ENCODE results near the gene SRPX. TPM values are rescaled to one million over a fixed set of nuclear protein-coding genes. Genes with fewer than 3 reads are reported as not detected.
A peak's percentile ranks its signal among the peaks of the same experiment; 100 is the strongest.

The SRPX gene
- total RNA-seq, 4 donors from 2014 or later = 26.6 to 117 (median 84.0) TPM

DNA sequence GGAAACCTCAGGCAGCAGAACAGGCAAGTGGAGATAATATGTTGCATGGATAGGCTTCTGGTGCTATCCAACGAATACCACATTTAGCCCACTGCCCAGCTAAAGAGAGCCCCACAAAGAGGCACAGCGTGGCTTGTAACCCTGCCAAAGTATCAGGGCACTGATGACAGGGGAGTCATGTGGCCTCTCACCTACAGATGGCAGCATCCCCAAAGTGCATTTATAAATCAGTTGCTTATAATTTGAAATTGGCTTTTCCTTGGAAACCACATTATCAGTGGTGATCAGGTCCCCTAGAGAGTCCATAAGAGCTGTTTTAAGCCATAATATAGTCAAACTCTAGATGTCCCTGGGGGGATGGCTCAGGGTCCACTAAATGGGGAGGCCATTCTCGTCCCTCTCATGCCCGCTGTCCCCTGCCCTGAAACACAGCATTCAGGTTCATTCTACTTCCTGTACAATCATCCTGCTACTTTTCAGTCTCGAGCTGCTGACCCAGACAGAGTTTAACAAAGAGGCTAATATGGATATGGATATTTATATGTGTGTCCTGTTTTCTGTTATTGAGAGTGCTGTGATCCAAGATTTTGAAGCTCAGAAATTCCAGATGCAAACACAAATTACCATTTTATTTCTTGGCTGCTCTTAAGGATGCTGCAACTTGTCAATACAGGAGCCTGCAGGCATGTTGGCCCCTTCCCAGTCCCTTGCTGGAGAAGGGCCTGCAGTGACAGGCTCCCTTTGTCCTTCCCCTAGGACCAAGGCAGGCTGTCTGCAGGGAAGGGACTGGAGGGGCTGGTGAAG is 28.5 kb downstream of the SRPX start:
- TF ChIP-seq POLR2AphosphoS5 (IDR thresholded peaks at IDR 0.05) = no peak
- TF ChIP-seq, protein P1, sequence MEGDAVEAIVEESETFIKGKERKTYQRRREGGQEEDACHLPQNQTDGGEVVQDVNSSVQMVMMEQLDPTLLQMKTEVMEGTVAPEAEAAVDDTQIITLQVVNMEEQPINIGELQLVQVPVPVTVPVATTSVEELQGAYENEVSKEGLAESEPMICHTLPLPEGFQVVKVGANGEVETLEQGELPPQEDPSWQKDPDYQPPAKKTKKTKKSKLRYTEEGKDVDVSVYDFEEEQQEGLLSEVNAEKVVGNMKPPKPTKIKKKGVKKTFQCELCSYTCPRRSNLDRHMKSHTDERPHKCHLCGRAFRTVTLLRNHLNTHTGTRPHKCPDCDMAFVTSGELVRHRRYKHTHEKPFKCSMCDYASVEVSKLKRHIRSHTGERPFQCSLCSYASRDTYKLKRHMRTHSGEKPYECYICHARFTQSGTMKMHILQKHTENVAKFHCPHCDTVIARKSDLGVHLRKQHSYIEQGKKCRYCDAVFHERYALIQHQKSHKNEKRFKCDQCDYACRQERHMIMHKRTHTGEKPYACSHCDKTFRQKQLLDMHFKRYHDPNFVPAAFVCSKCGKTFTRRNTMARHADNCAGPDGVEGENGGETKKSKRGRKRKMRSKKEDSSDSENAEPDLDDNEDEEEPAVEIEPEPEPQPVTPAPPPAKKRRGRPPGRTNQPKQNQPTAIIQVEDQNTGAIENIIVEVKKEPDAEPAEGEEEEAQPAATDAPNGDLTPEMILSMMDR (IDR thresholded peaks at IDR 0.05) = peak in 2 of 4 experiments; percentile 18 to 42
- no peak for TF ChIP-seq EP300 (IDR thresholded peaks at IDR 0.05)
- no peak for TF ChIP-seq POLR2A (IDR thresholded peaks at IDR 0.05)
- Histone ChIP-seq H3K36me3 (no peaks in the 10 kb centered on the region), H3K27me3 (no peaks in the 10 kb centered on the region), H3K4me1 (no peaks in the 10 kb centered on the region), H3K9me3 (no peaks in the 10 kb centered on the region), H3K27ac (no peak overlapping the region), H3K4me3 (no peak overlapping the region)
- ATAC-seq = no peak
- 17% methylated on average over 2 of the region's 5 CpGs; no CpG with 5 or more reads in 1 of the 2 donors for WGBS, 2 donors (ENCODE audit: low coverage in 1 of 2)

DNA sequence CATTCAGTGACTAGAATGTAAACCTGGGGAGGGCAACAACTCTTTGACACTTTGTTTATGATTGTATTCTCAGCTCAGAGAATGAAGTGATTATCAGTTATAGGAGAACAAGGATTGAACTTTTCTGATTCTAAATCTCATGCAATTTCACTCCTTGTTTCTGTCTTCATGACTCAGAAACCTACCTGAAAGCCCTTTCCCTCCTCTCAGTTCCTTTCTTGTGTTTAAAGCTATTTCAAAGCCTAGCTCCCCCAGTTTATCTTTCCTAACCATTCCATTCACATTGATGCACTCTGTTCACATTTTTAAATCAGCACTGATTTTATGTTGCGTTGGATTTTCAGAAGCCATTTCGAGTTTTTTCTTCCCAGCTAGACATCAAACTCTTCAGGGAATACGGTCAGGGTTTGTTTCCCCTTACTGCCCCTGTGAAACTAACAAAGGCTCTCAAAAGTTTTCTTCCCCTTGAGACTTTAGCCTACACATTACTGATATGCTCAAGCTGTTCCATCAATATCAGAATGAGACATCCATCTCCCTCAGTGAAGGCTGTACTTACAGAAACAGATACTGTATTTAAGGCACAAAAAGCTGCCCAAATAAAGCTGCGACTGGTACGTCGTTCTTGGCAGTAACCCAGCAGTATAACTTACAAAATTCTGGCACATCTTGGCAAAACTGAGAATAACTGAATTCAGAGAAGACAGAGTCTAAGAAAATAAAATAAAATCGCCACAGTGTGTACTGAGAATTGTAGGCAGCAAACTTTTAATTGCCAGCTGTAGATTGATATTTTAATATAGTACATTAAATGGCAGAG is 31.0 kb downstream of the SRPX start:
- no peaks in the 10 kb centered on the region for H3K27me3 ChIP-seq
- 36 to 56% methylated on average over 4 to 7 of the region's 7 CpGs for WGBS, 2 donors (ENCODE audit: low coverage in 1 of 2)
- no peaks in the 10 kb centered on the region for H3K4me1 ChIP-seq
- no peak overlapping the region for H3K4me3 ChIP-seq
- H3K27ac ChIP-seq = no peak overlapping the region
- no peak for TF ChIP-seq POLR2A (IDR thresholded peaks at IDR 0.05)
- ATAC-seq = no peak
- no peaks in the 10 kb centered on the region for H3K36me3 ChIP-seq
- H3K9me3 ChIP-seq = no peaks in the 10 kb centered on the region

GRCh38 chrX:38183596-38183995 is 37.1 kb downstream of the SRPX start:
- WGBS, 2 donors (ENCODE audit: low coverage in 1 of 2) = 10% methylated on average over 1 of the region's 1 CpG; no CpG with 5 or more reads in 1 of the 2 donors
- Histone ChIP-seq H3K36me3 (no peaks in the 10 kb centered on the region), H3K4me3 (no peak overlapping the region), H3K27me3 (no peaks in the 10 kb centered on the region), H3K4me1 (no peaks in the 10 kb centered on the region), H3K27ac (no peak overlapping the region), H3K9me3 (no peaks in the 10 kb centered on the region)
- TF ChIP-seq POLR2AphosphoS5 (IDR thresholded peaks at IDR 0.05) = no peak
- TF ChIP-seq EP300 (IDR thresholded peaks at IDR 0.05) = no peak
- TF ChIP-seq, protein P1 (IDR thresholded peaks at IDR 0.05) = no peak
- no peak for TF ChIP-seq POLR2A (IDR thresholded peaks at IDR 0.05)
- ATAC-seq = no peak

GRCh38 chrX:38181357-38181756 is 39.3 kb downstream of the SRPX start:
- no peak overlapping the region for H3K27ac ChIP-seq
- TF ChIP-seq, protein P1 (IDR thresholded peaks at IDR 0.05) = no peak
- TF ChIP-seq EP300 (IDR thresholded peaks at IDR 0.05) (no peak), POLR2A (IDR thresholded peaks at IDR 0.05) (no peak), POLR2AphosphoS5 (IDR thresholded peaks at IDR 0.05) (no peak)

GRCh38 chrX:38178396-38178795 is 42.3 kb downstream of the SRPX start:
- Histone ChIP-seq H3K9me3 (no peaks in the 10 kb centered on the region), H3K36me3 (no peaks in the 10 kb centered on the region), H3K4me1 (no peaks in the 10 kb centered on the region), H3K27me3 (no peaks in the 10 kb centered on the region), H3K4me3 (no peak overlapping the region), H3K27ac (no peak overlapping the region)
- no peak for ATAC-seq
- 28 to 60% methylated on average over 1 to 2 of the region's 2 CpGs for WGBS, 2 donors (ENCODE audit: low coverage in 1 of 2)
- no peak for TF ChIP-seq EP300 (IDR thresholded peaks at IDR 0.05)
- TF ChIP-seq POLR2A (IDR thresholded peaks at IDR 0.05) = no peak
- TF ChIP-seq POLR2AphosphoS5 (IDR thresholded peaks at IDR 0.05) = no peak
- TF ChIP-seq, protein P1 (IDR thresholded peaks at IDR 0.05) = no peak

More at GRCh38 chrX:38181357-38181756, 39.3 kb downstream of the SRPX start:
- no peak for ATAC-seq
- 60 to 100% methylated on average over 1 to 2 of the region's 2 CpGs for WGBS, 2 donors (ENCODE audit: low coverage in 1 of 2)
- Histone ChIP-seq H3K4me1 (no peaks in the 10 kb centered on the region), H3K4me3 (no peak overlapping the region), H3K9me3 (no peaks in the 10 kb centered on the region), H3K36me3 (no peaks in the 10 kb centered on the region), H3K27me3 (no peaks in the 10 kb centered on the region)
